HG03097 (cell line): ENCODE measurements around the gene CXCR6.

Experiments used
- ATAC-seq: cut with Tn5 transposase; IDR thresholded peaks from one replicate; pipeline ENCODE4 v1.9.1; 2021; ENCODE audit not compliant: unreplicated experiment, low FRiP score

CXCR6 gene

DNA sequence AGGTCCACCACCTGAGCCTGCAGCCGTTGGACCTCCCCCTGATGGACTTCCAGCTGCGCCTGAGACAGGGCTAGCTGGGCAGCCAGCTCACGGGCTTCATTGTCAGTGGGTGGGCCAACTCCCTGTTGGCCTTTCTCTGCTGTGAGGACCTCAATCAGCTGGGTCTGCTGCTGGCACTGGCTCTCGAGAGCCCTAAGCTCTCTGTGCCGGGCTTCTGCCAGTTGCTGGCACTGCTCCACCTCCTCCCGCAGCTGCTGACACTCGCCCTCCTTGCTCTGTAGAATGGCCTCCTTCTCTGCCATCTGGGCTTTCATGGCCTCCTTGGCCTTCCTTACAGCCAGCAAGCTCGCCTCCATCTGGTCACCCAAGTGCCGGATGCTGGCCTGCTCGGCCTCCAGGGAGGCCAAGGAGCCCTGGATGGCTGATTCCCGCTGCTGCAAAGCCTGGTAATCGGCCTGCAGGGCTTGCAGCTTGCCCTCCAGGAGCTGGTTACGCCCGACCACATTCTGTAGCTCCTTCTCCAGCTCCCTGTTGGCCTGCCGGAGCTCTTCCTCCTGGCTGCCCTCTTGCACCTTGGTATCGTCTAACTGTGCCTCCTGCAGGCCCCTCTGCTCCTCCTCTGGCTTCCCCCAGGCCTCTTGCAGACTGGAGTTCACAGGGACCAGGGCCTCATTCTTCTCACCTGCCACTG is 23.8 kb downstream of the CXCR6 start:
- ATAC-seq = no peak

DNA sequence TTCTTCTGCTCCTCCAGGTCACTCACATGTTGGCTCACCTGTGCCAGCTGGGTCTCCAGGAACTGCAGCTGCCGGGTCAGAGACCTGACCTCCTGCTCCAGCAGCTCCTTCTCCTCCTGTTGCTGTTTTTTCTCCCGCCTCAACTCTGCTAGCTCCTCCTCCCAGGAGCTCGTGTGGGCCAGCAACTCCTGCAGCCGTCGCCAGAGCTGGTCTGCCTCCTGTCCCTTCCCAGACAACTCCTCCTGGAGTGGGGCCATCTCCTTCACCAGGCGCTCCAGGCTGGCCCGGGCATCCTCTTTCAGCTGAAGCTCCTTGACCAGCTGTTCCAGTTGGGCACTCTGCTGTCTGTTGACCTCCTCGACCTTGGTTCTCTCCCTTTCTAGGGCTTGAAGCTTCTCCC is 24.5 kb downstream of the CXCR6 start:
- ATAC-seq = no peak

DNA sequence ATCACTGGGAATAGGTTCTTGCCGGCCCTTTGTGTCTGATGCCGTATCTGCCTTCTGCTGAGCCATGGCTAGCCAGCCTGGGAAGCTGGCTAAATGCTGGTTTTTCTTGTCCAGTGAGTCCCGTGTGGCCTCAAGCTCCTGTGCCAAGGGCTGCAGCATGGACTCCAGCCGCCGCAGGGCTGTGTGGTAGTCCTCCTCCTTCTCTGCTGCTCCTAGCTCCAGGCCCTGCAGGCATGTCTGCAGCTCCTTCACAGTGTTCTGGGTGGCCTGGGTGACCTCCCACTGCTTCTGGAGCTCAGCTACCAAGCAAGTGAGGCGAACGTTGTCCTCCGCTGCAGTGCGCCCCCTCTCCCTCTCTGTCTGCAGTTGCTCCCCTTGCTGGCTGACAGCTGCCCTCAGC is 24.9 kb downstream of the CXCR6 start:
- no peak for ATAC-seq

DNA sequence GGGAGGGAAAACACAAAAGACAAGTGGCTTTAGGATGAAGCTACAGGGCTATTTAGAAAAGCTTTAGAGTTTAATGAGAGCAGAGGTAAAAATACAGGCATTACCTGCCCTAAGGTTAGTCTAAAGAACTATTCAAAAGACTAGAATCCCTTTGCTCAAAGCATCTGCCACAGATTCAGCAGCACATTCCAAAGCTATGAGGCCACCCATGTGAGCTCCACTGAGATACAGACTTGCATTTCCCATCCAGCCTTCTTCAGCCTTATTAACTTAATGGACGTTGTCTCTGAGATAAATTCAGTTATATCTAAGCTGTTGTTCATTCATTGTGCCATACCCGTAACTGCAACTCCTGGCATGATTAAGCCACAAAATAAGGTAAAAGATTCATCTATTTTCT is 25.4 kb downstream of the CXCR6 start:
- ATAC-seq = no peak

DNA sequence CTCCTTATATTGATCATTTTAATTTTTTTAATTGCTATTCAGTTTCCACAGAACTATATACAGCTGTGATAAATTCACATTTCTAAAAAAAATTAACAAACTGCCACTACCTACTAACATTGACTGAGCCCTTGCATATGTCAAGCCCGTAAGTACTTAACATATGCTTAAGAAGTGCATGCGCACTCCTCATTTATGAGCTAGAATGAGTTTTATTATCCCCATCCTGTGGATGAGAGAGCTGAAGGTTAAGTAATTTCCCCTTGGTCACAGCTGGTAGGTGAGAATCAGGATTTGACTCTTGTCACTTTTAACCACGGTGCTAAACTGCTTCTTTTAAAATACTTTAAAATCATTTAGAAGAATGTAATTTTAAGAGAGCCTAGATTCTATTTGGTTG is 25.9 kb downstream of the CXCR6 start:
- no peak for ATAC-seq

DNA sequence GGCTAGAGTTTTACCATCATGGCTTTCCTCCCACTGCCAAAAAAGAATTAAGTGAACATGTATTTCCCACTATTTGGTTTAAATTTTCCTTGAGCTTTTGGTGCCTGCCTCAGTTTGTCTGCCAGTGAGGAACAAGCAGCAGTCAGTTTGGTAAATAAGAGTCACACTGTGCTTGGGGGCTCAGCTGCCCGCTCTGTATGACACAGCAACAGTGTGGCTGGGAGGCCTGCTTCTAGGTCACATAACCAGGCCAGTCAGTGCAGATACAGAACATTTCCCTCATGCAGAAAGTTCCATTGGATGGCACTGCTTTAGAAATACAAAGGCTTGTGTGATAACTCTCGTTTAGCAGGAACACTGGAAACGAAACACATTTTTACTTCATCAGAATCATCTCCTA is 26.7 kb downstream of the CXCR6 start:
- no peak for ATAC-seq

DNA sequence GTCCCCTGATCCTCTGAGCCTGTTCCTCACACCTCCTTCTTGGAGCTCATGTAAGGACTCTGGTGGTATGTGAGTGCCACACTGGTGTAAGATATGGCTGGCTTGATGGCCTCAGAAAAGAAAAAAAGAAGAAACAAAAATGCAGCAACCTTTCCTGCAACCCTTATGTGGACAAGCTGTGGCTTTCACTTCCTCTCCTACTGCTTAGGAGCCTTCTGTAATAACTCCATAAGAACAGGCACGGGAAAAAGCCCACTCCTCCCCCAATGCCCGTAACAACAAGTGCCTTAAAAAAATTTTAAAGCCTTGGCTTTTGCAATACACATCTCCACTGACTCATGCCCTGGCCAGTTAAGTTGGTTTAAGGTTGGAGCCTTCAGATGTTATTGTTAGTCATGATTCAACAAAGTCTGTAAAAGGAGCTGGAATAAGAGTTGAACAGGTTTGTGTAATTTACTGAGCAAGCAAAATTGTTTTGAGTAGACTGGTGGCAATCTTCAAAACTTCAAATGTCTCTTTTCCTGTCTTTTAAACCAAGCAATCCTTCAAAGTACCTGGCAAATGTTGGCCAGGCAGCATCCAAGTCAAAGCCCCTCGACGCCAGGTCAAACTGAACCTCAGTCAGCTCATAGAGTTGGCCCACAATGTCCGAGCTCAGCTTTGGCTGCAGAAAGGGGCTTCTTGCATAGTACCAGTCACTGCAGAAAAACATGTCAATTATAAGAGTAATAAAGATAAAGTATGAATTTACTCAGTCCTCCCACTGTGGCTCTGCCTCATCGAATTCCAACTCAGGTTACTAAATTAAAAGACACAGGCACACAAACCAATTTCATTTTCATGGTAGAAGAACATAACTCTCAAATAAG is 29.5 kb downstream of the CXCR6 start:
- no peak for ATAC-seq

DNA sequence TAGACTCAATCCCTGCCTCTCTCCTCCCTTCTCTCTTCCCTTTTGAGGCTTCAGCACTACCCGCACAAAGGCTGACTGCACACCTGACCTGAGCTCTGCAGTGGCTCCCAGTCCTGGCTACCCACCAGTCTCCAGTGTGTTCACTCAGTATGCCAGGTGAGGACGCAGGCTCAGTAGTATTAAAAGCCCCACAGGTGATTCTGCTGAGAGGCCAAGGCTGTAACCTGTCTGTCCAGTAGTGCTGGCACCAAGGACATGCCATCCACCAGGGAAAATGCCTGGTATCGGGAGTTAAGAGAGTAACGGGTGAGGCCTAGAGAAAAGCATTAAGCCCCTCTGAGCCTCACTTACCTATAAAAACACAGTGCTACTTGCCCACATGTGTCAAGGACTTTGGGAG is 31.4 kb downstream of the CXCR6 start:
- no peak for ATAC-seq

DNA sequence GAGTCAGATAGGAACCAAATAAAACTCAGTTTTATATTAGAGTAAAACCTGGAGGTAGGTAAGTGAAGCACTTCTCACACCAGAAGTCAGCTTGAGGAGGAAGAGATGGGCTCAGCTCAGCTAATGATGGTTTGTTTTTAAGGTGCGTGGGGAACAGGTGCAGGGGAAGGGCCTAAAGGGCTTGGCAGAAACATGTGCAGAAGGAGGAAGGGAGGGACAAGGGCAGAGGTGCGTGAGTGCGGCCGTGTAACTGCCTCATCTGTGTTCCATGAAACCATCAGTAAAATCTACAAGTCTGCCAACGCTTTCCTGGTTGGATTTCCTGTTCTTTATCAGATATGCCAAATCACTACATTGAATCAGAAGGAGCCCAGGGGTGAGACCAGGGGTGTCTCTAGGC is 32.4 kb downstream of the CXCR6 start:
- no peak for ATAC-seq

DNA sequence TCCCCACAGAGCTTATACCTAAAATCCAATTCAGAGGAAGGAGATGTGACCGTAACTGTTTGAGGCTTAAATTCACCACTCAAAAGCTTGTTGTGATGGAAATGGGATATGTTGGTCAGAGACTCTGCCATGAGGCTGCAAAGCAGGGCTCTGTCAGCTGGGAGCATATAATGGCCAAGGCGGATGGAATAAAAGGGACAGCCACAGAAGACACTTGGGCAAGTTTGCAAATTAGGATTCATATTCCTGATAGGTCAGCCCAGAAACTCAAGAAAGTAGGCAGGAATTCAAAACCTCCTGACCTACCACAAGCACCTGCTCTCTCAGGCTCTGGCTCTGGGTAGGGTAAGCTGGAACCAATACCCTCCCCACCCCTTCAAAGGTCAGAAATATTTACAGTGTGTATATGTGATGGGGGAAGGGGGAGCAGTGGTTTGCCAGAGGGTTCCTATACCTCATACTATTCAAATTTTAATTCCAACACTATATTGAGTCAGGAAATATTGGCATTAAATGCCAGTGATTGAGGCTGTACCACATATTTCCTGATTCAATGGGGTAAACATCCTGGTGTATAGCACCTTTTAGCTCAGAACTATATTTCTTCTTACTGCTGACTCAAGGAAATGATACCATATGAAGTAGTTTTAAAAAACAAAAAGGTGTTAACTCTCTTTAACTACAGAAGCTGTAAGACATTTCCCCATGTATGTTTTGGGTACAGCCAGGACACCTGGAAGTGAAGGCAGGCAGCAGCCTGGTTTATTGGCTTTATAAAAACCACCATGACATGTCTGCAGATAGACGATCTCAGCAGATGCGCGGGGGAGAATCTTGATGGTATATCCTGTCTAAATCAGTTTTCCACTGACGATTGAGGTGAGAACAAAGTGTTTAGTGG is 33.2 kb downstream of the CXCR6 start:
- ATAC-seq = no peak

DNA sequence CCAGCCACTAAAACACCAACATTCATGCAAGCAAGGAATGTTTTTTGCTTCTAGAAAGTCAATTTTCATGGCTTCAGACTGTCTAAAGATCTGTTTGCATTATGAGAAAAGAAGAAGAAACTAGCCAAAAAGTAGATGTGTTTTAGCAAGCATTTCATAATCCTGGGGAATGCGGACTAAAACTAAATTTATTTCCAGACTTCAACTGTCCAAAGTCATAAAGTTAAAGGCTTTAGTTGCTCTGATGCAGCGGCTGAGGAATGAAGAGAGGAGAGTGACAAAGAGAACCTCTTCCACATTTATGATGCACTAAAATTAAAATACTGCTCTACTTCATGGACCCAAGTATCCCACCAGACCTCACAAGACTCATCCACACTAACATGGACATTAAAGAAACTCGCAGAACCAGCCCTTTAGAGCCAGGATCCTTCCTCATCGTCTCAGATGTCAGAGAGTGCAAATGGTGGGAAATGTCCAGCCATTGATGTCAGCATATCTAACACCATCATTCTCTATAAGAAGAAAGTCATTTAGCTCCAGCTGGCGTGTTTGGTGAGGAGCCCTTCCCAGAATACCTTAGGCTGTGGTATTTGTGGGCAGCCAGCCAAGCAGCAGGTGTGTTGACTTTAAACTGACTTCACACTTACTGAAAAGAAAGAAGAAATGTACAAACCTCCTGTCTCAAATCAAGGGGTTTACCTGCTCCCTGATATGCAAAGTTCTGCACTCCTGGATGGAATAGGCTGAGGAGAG is 34.9 kb downstream of the CXCR6 start:
- no peak for ATAC-seq

DNA sequence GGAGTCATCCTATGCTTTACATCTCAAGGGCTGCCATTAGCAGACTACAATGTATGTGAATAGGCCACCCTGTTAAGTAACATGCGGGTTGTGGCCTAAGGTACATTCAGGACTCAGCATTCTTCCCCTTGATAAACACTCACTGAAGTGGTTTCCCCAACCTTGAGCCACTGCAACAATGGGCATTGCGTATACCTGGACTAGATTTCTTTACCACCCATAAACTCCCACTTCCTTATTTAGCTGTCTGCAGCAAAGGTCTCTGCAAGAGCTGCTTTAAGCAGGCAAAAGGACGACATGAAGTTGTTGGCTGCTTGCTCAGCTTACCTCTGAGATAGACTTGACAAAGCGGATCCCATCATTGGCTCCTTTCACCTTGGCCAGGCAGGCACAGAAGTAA is 36.1 kb downstream of the CXCR6 start:
- no peak for ATAC-seq

DNA sequence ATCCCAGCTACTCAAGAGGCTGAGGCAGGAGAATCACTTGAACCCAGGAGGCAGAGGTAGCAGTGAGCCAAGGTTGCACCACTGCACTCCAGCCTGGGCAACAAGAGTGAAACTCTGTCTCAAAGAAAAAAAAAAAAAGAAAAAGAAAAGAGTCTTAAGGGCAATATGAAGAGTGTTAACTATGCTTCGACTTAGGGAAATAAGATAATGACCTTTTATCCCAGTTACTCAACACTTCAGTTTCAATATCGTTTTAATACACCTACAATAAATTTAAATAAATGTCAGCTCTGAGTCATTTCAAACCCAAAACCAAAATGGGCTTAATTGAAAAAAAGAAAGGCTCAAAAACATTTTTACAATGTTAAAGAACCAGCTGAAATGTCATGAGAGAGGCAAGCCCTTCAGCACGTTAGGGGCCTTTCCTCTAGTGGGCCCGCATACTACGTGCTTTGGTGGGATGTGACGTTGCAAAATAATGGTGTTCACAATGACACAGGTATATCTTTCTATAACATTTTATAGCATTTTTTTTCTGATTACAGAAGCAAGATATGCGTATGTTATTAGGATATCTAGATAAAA is 37.1 kb downstream of the CXCR6 start:
- ATAC-seq = no peak

DNA sequence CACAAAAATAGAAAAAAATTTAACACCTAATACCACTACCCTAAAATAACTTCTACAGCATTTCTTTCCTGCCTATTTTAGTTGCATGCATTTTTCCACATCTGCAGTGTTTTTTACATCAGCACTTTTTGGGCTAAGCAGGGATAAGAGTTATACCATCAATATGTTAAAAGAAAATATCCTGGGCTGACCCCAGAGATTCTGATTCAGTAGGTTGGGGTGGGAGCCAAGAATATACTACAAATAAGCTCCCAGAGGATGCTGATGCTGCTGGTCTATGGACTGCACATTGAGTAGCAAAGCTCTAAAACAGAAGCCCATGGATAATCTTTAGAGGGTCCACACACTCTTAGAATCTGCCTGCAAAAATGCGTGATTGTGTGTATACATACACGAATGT is 37.6 kb downstream of the CXCR6 start:
- no peak for ATAC-seq

DNA sequence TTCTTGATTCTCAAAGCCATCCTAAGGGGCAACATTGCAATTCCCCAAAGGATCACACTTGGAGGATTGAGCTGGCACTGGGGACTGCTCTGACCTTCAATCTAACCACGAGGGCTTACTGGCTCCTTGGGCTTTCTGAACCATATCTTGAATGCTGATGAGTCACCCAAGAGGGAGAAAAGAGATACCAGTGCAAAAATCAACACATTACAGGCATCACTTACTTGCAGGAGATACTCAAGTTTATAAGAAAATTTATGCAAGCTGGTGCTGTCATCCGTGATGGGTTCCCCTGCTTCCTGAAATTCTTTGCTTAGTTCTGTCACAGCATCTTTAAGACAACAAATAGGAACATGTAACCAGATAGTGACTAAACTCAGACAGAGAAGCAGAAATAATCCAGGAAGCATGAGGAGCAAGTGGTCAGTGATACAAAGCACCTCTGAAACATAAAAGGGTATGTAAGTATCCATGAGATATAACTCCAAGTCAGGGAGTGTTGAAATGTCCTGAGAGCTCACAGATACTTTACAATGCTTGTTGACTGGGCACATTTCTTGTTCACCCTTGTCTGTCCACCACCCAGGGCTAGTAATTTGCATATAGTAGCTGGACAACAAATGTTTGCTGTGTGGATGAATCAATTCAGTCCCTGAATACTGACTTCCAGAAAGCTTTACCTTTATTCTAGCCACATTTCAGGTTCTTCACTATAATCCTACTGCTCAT is 38.2 kb downstream of the CXCR6 start:
- ATAC-seq = no peak

DNA sequence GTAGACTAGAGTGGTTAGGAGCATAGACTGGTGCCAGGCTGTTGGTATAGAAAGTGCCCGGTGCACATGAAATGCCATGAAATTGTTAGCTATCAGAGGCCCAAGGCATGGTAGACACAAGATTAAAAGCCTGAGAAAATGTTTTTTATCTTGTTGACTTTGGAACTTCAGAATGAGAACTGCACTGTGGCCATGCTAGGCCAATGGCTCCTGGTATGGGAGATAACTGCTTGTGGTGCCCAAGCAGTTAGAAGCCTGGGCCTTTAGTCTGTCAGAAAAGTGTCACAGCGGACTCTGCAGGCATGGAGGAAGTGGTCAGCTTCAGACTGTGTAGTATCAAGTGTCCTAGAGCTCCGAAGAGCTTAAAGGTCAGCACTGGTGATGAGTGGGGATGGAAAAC is 40.5 kb downstream of the CXCR6 start:
- no peak for ATAC-seq

DNA sequence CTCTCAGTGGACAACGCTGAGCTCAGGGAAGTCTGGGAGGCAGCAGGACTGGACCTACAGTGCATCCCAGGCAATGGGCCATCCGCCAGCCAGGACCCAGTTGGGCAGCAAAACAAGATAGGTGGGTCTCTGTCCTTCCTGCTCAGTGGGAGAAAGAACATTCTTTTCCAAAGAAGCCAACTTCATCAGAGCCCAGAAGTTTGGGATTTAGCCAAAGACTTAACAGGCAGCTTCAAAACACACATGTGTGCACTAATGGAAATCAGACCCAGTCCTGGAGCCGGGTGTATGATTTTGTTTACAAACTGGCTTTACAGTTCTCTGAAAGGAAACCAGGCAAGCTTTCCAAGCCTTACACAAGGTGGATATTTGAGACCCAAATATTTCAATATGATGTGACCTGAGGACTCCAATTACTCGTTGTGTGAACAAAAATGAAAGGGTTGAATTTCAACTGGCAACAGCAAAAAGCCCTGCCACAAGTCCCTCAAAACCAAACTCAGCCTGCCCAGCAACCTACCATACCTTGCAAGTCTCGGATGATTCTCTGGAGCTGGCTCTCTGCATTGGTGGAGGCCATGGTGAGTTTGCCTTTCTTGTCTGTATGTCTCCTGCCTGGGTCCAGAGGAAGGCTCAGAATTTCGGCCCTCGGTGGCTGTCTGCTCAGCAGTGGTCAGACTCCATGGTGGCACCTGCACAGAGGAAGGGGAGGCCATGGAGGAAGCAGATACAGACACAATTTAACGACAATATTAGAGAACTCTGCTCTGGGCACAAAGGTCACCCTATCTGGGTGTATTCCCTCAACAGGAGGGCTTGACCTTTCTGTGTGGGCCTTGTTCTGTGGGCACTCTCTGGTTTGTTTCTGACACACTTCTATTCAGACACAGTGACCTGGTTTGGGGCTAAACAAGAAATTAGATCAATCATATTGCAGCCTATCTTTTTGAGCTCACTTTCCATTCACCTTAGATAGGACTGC is 41.4 kb downstream of the CXCR6 start:
- no peak for ATAC-seq

DNA sequence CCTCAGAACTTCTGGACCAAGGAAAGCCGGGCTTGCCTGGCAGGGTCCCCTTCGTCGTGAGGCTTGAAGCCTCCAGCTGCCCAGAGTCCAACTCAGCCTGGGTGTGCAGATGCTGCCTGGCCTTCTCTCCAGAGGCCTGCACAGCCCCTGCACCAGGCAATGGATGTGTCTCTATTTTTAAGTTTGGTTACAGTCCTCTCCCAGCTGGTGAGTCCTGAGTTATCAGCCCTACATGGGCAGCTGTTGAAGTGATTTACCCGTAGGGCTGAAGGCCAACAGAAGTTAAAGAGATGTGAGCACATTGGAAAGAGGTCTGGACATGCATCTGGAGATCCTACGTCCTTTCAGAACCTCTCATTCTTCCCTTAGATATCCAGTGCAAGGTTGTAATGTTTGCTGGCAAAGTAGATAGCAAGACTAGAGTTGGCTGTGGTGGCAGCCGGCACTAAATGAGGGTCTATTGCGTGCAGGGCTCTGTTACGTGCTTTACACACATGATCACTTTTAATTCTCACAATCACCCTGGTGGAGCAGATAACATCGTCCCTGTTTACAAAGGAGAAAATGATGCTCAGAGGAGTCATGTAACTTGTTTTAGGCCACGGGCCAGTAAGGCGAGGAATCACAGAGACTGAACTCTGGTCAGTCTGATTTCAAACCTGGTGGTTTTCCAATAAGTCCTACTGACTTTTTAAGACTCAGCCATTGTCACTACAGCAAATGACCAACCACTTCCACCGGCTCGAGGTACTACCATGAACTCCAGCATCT is 42.5 kb downstream of the CXCR6 start:
- no peak for ATAC-seq
